IPS-NIHi7 (cell line): ENCODE data around the gene TFIP11.

ENCODE experiments used
- DNase-seq: peaks from one replicate; pipeline ENCODE4 v3.0.0; 2012; ENCODE audit warnings: mixed read lengths; ENCODE audit errors: extremely low spot score

TFIP11 gene

GRCh38 chr22:26479792-26480610 lies 32.3 kb downstream of the TFIP11 start:
- DNase-seq = no peak

GRCh38 chr22:26479043-26479791 lies 33.1 kb downstream of the TFIP11 start:
- DNase-seq = no peak

DNA sequence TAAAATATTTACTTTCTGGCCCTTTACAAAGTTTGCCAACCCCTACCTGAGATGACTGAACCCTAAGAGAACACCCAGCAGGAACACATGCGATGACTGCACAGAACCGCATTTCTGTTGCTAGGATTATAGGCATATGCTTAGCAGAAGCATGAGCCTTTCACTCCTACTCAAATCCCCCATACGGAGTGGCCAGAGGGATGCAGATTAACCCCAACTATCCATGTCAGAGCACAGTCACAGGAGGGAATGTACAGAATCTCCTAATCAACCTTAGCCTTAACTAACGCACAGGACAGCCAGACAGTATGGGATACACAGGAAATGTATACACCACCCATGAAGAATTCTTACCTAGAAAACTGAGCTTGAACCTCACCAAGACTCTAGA lies 34.9 kb downstream of the TFIP11 start:
- no peak for DNase-seq

- no peak for DNase-seq
Measured at GRCh38 chr22:26476705-26477340, 35.5 kb downstream of the TFIP11 start.

DNA sequence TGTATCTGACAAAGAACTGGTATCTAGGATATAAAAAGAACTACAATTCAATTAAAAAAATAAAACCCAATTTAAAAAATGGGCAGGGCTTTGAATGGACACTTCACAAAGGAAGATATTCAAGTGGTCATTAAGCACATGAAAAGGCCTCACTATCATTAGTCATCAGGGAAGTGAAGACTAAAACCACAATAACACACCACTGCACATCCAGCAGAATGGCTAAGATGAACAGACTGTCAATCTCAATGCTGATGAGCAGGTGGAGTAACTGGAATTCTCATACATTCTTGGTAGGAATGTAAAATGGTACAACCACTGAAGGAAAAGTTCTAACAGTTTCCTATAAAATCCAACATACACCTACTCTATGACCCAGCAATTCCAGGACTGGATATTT lies 37.6 kb downstream of the TFIP11 start:
- no peak for DNase-seq

- no peak for DNase-seq
Measured at GRCh38 chr22:26471522-26471921, 40.8 kb downstream of the TFIP11 start.

GRCh38 chr22:26470807-26471206 lies 41.5 kb downstream of the TFIP11 start:
- DNase-seq = no peak

GRCh38 chr22:26466196-26466595 lies 46.1 kb downstream of the TFIP11 start:
- DNase-seq = no peak

- DNase-seq = no peak
Measured at GRCh38 chr22:26464312-26464711, 48.0 kb downstream of the TFIP11 start.

DNA sequence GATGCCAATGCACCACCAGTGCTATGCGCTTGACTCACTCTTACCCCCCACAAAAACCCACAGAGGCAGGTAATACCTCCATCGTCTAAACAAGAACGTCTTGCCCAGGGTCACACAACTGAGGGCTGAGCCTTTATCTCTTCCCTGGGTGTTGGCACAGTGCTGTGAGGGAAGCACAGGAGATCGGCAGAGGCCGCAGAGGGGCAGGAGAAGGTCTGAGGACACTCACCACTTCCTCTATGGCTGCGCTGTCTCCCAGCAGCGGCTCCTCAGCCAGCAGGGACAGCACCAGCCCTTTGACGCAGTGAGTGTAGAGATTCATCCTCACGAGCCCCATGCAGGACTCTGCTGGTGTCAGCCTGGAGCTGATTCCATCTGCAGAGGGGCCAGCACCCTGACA lies 48.6 kb downstream of the TFIP11 start:
- DNase-seq = no peak

GRCh38 chr22:26463101-26463661 lies 49.1 kb downstream of the TFIP11 start:
- no peak for DNase-seq

DNA sequence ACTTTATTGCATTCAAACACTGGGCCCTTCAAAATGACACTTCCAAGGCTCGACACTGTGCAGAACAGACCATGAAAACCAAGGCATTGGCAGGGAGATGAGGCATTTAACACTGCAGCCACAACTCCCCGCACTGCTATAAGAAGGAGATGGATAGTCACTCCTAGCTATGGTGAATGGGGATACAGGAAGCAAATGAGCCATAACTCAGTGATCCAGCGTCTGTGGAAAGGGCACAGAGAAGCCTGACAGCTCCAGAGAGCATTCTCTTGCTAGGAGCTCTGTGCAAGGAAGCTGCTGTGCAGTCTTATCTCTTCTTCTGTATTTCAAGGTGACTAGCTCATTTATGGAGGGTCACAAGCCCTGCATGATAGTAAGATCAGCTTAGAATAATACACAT lies 49.6 kb downstream of the TFIP11 start:
- no peak for DNase-seq

DNA sequence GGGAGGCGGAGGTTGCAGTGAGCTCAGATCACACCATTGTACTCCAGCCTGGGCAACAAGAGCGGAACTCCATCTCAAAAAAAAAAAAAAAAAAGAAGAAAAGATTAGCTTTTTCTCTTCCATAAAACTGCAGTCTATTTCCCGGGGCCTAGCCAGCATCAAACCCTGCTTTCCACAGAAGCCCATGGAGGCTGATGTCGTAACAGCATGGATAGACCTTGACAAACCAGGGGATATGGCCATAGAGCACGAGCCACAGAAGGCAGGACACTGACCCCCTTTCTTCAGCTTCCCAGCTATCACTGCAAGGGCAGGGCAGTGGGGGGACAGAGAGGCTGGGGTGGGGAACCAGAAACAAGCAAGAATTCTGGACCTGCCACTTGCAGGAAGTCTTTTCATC lies 50.2 kb downstream of the TFIP11 start:
- DNase-seq = no peak

GRCh38 chr22:26461188-26461810 lies 51.0 kb downstream of the TFIP11 start:
- DNase-seq = peak; percentile 93

DNA sequence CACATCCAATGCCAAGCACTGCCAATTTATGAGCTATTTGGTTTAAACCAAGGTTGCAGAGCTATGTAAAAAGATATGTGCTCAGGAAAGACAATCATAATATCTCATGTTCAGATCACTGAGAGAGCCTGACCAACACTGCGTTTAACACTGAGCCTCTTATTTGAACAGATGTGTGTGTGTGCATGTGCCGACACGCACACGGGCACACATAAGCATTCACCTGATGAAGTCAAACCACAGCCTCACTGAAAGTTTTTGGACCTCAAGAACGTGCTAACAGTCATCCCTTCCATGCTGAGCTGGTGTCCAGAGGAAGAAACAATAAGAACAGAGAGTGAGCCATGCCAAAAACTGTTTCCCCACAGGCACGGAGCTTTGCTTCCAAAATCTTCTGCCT lies 52.1 kb downstream of the TFIP11 start:
- no peak for DNase-seq

DNA sequence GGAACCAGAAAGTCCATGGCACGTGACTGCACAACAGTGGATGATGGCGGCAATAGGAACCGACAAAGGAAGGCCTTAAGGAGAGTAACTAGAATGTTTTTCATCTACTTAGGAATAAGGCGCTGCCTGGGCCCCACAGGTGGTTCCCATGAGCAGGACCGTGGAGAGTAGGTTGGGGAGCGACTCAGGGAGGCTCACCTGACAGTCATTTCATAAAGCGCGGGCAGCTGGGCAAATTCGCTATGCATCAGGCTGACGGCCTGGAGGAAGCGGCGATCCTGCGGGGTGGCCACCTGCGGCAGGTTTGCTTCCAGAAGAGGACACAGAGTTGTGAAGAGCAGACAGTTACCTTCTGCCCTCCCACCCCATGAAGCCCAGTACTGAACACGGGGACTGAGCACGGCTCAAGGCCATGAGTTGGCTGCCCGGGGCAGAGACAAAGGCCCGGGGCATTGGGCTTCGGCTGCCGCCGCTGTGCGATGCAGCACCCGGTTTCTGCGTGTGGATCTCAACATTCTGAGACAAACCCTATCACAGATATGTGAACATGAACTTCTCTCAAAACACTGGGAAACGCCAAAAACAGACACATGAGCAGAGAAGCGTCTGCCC lies 54.5 kb downstream of the TFIP11 start:
- no peak for DNase-seq

- no peak for DNase-seq
Measured at GRCh38 chr22:26453812-26454500, 58.3 kb downstream of the TFIP11 start.

GRCh38 chr22:26453216-26453615 lies 59.1 kb downstream of the TFIP11 start:
- no peak for DNase-seq

- no peak for DNase-seq
Measured at GRCh38 chr22:26452236-26453016, 59.8 kb downstream of the TFIP11 start.
